Neuronal stem cell (in vitro differentiated cells): Measurements from ENCODE around the gene TBC1D22A.

Experiments used
- DNase-seq: peaks from one replicate; pipeline ENCODE4 v3.0.0-alpha.2; 2013; ENCODE audit warnings: low spot score
- H2AFZ ChIP-seq: one replicate; pipeline ENCODE4 v1.6.1; 2013; ENCODE audit warnings: mild to moderate bottlenecking, low read length, inconsistent platforms
- H2AK5ac ChIP-seq: 2 replicates; pipeline ENCODE4 v1.6.1; 2013; ENCODE audit warnings: low read depth, mild to moderate bottlenecking, inconsistent platforms, low read length, moderate library complexity, mixed read lengths
- H2BK120ac ChIP-seq: 2 replicates; pipeline ENCODE4 v1.6.1; 2013; ENCODE audit warnings: low read depth, mild to moderate bottlenecking, inconsistent platforms, low read length, moderate library complexity, mixed read lengths
- H2BK12ac ChIP-seq: one replicate; pipeline ENCODE4 v1.6.1; 2013; ENCODE audit warnings: low read length, inconsistent platforms
- H2BK15ac ChIP-seq: 2 replicates; pipeline ENCODE4 v1.6.1; 2013; ENCODE audit warnings: mild to moderate bottlenecking, low read length, inconsistent platforms, mixed read lengths
- H2BK5ac ChIP-seq: one replicate; pipeline ENCODE4 v1.6.1; 2013; ENCODE audit warnings: inconsistent platforms, mild to moderate bottlenecking, low read length, moderate library complexity
- H3K14ac ChIP-seq: one replicate; pipeline ENCODE4 v1.6.1; 2013; ENCODE audit warnings: low read length, inconsistent platforms
- H3K18ac ChIP-seq: 2 replicates; pipeline ENCODE4 v1.6.1; 2013; ENCODE audit warnings: low read length, inconsistent platforms
- H3K23ac ChIP-seq: 2 replicates; pipeline ENCODE4 v1.6.1; 2013; ENCODE audit warnings: low read depth, mild to moderate bottlenecking, mixed read lengths, low read length, inconsistent platforms; ENCODE audit not compliant: poor library complexity
- H3K27ac ChIP-seq: replicated peaks from 3 replicates; pipeline ENCODE4 v1.5.1; 2013; ENCODE audit warnings: low read length, inconsistent platforms
- H3K27me3 ChIP-seq, 3 experiments: 2 replicates each; pipeline ENCODE4 v1.6.1; 2013; ENCODE audit warnings: low read length in 3 of 3, mild to moderate bottlenecking in 2 of 3, inconsistent platforms in 1 of 3, low read depth in 1 of 3, mixed read lengths in 1 of 3, moderate library complexity in 1 of 3; ENCODE audit not compliant: control insufficient read depth in 3 of 3, insufficient read depth in 3 of 3
- H3K36me3 ChIP-seq, 2 donors: replicated peaks in 1 of 2; 2 replicates each; pipeline ENCODE4 v1.6.1; 2013; ENCODE audit warnings: low read length in 2 of 2; ENCODE audit not compliant: control insufficient read depth in 2 of 2, insufficient read depth in 2 of 2
- H3K4ac ChIP-seq: 2 replicates; pipeline ENCODE4 v1.6.1; 2013; ENCODE audit warnings: inconsistent platforms, mild to moderate bottlenecking, low read length, moderate library complexity
- H3K4me1 ChIP-seq, 2 donors: 1 replicate in 1 of 2; 2 replicates in 1 of 2; pipeline ENCODE4 v1.6.1; 2013; ENCODE audit warnings: low read length in 2 of 2, low read depth in 1 of 2; ENCODE audit not compliant: control insufficient read depth in 2 of 2, insufficient read depth in 1 of 2
- H3K4me2 ChIP-seq: one replicate; pipeline ENCODE4 v1.6.1; 2013; ENCODE audit warnings: mild to moderate bottlenecking, low read length, inconsistent platforms; ENCODE audit not compliant: insufficient read depth, poor library complexity, severe bottlenecking
- H3K4me3 ChIP-seq, 2 donors: 2 replicates each; pipeline ENCODE4 v1.5.1; 2013; ENCODE audit warnings: low read length in 2 of 2, mild to moderate bottlenecking in 2 of 2, inconsistent platforms in 1 of 2, moderate library complexity in 1 of 2
- H3K79me1 ChIP-seq: one replicate; pipeline ENCODE4 v1.6.1; 2013; ENCODE audit warnings: low read depth, mild to moderate bottlenecking, inconsistent platforms, low read length, moderate library complexity
- H3K9ac ChIP-seq: one replicate; pipeline ENCODE4 v1.6.1; 2013; ENCODE audit warnings: mild to moderate bottlenecking, low read depth, low read length, inconsistent platforms; ENCODE audit not compliant: poor library complexity
- H3K9me3 ChIP-seq, 2 donors: replicated peaks in 1 of 2; 2 replicates each; pipeline versions ENCODE3 to v1.6.1; 2013; ENCODE audit warnings: low read length in 2 of 2, mild to moderate bottlenecking in 2 of 2, inconsistent platforms in 1 of 2, low read depth in 1 of 2, mixed read lengths in 1 of 2, moderate library complexity in 1 of 2; ENCODE audit not compliant: control insufficient read depth in 2 of 2, insufficient read depth in 1 of 2
- H4K8ac ChIP-seq: one replicate; pipeline ENCODE4 v1.6.1; 2013; ENCODE audit warnings: low read depth, mild to moderate bottlenecking, inconsistent platforms, low read length, moderate library complexity
- H4K91ac ChIP-seq: one replicate; pipeline ENCODE4 v1.6.1; 2013; ENCODE audit warnings: low read length, low read depth, mild to moderate bottlenecking, inconsistent platforms; ENCODE audit not compliant: poor library complexity
- WGBS, 2 donors: extraction: QIAGEN DNeasy Blood & Tissue Kit; methylation state at CpG; one replicate each; pipeline ENCODE4 v1.1.7; 2013; ENCODE audit warnings: missing lambda C conversion rate in 2 of 2, mixed read lengths in 1 of 2; ENCODE audit not compliant: insufficient read length in 2 of 2, insufficient replicate concordance in 1 of 2; ENCODE audit errors: extremely low coverage in 2 of 2; 5-methylcytosine and 5-hydroxymethylcytosine counted together

Gene TBC1D22A

GRCh38 chr22:46931414-46931813, 169.0 kb downstream of the TBC1D22A start:
- H3K23ac ChIP-seq: no peak overlapping the region
- H2BK12ac ChIP-seq: no peak overlapping the region
- H3K9ac ChIP-seq: no peak overlapping the region
- H3K4ac ChIP-seq: no peak overlapping the region
- H2BK5ac ChIP-seq: no peak overlapping the region
- no peak for DNase-seq
- no peaks in the 10 kb centered on the region for H3K36me3 ChIP-seq
- no peak overlapping the region for H3K4me3 ChIP-seq
- H3K4me1 ChIP-seq: peaks cover 2 to 16% of the 10 kb centered on the region in 2 donors
- H2BK15ac ChIP-seq: no peak overlapping the region
- H3K18ac ChIP-seq: no peak overlapping the region
- no peak overlapping the region for H4K8ac ChIP-seq
- H3K27ac ChIP-seq: no peak overlapping the region
- H3K79me1 ChIP-seq: no peaks in the 10 kb centered on the region
- no peak overlapping the region for H2AK5ac ChIP-seq
- no CpG with 5 or more reads among the region's 5 CpGs for WGBS, 2 donors
- H2BK120ac ChIP-seq: no peak overlapping the region
- no peak overlapping the region for H3K4me2 ChIP-seq
- no peaks in the 10 kb centered on the region for H3K9me3 ChIP-seq
- H3K27me3 ChIP-seq: peaks cover 0 to 2% (median 0%) of the 10 kb centered on the region in 3 experiments
- no peak overlapping the region for H4K91ac ChIP-seq
- no peak overlapping the region for H2AFZ ChIP-seq
- H3K14ac ChIP-seq: no peak overlapping the region

DNA sequence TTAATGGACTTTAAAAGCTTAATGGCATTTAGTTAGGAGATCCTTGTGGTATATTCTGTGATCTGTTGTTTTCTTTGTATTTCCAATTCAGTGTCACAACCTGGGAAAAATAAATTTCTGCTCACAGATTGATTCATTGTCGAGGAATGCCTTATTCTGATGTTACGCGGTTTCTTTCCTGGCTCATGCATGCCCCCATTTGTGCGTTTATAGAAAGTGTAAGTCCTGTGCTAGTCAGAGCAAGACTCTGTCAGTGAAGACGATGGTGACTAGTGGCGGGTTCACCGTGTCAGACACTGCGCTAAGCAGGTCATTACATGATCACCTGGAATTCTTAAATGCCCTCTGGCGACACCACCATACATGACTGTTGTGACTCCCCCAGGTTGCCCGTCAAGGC, 169.4 kb downstream of the TBC1D22A start:
- Histone ChIP-seq H3K79me1 (no peaks in the 10 kb centered on the region), H3K4me3 (no peak overlapping the region), H3K36me3 (no peaks in the 10 kb centered on the region), H4K91ac (no peak overlapping the region), H3K18ac (no peak overlapping the region), H2BK12ac (no peak overlapping the region), H4K8ac (no peak overlapping the region), H2BK15ac (no peak overlapping the region), H2BK5ac (no peak overlapping the region), H2AK5ac (no peak overlapping the region), H3K14ac (no peak overlapping the region), H3K27ac (no peak overlapping the region), H3K4me2 (no peak overlapping the region), H3K4me1 (peaks cover 2 to 20% of the 10 kb centered on the region in 2 donors), H2AFZ (no peak overlapping the region), H3K9me3 (no peaks in the 10 kb centered on the region), H3K23ac (no peak overlapping the region), H2BK120ac (no peak overlapping the region), H3K9ac (no peak overlapping the region), H3K4ac (no peak overlapping the region), H3K27me3 (peaks cover 0 to 2% (median 0%) of the 10 kb centered on the region in 3 experiments)
- WGBS, 2 donors: no CpG with 5 or more reads among the region's 10 CpGs
- no peak for DNase-seq

- no peak overlapping the region for H3K4me3 ChIP-seq
- H3K4me2 ChIP-seq: no peak overlapping the region
- no peak overlapping the region for H4K8ac ChIP-seq
- peaks cover 0 to 2% (median 0%) of the 10 kb centered on the region in 3 experiments for H3K27me3 ChIP-seq
- H3K27ac ChIP-seq: no peak overlapping the region
- no peak overlapping the region for H3K14ac ChIP-seq
- peaks cover 0 to 2% of the 10 kb centered on the region in 2 donors for H3K9me3 ChIP-seq
- H2BK15ac ChIP-seq: no peak overlapping the region
- no peak overlapping the region for H2AFZ ChIP-seq
- H3K23ac ChIP-seq: no peak overlapping the region
- no peak for DNase-seq
- no peaks in the 10 kb centered on the region for H3K36me3 ChIP-seq
- no peak overlapping the region for H2BK12ac ChIP-seq
- no peak overlapping the region for H2AK5ac ChIP-seq
- no peak overlapping the region for H3K9ac ChIP-seq
- no peak overlapping the region for H4K91ac ChIP-seq
- H2BK5ac ChIP-seq: peak overlapping the region; percentile 4
- H3K79me1 ChIP-seq: no peaks in the 10 kb centered on the region
- H3K4ac ChIP-seq: no peak overlapping the region
- no peak overlapping the region for H3K18ac ChIP-seq
- no CpG with 5 or more reads among the region's 11 CpGs for WGBS, 2 donors
- H3K4me1 ChIP-seq: peaks cover 2 to 20% of the 10 kb centered on the region in 2 donors
- H2BK120ac ChIP-seq: no peak overlapping the region
Measured at GRCh38 chr22:46933040-46933930, 170.8 kb downstream of the TBC1D22A start.

- Histone ChIP-seq H3K36me3 (no peaks in the 10 kb centered on the region), H3K4me3 (no peak overlapping the region), H3K79me1 (no peaks in the 10 kb centered on the region), H2AFZ (no peak overlapping the region), H2BK12ac (no peak overlapping the region), H3K4me2 (no peak overlapping the region), H3K9ac (peak overlapping the region; percentile 9), H3K27ac (no peak overlapping the region), H3K27me3 (peaks cover 0 to 2% (median 0%) of the 10 kb centered on the region in 3 experiments), H2AK5ac (no peak overlapping the region), H3K4ac (no peak overlapping the region), H3K18ac (peak overlapping the region; percentile 11), H2BK15ac (no peak overlapping the region), H3K14ac (no peak overlapping the region), H3K23ac (no peak overlapping the region), H4K91ac (no peak overlapping the region), H2BK5ac (no peak overlapping the region), H3K4me1 (peaks cover 2 to 20% of the 10 kb centered on the region in 2 donors), H3K9me3 (peaks cover 0 to 2% of the 10 kb centered on the region in 2 donors), H2BK120ac (no peak overlapping the region), H4K8ac (peak overlapping the region; percentile 78)
- WGBS, 2 donors: no CpG with 5 or more reads among the region's 14 CpGs
- no peak for DNase-seq
Measured at GRCh38 chr22:46934172-46934745, 171.8 kb downstream of the TBC1D22A start.
